ENCODE measurements around the gene PLP1. TPM values are rescaled to one million over a fixed set of nuclear protein-coding genes. Genes with fewer than 3 reads are reported as not detected.
A peak's percentile ranks its signal among the peaks of the same experiment; 100 is the strongest.

PLP1 gene
- total and polyA plus RNA-seq, 2 donors (not counting 3 experiments of a cell fraction or from before 2014, with no cell fraction given): not detected

- no peaks in the 10 kb centered on the region for H3K79me2 ChIP-seq (ENCODE audit: control insufficient read depth, insufficient read depth, low read length)
- H3K27ac ChIP-seq (ENCODE audit: insufficient read depth, low read depth, low read length): no peak overlapping the region
- no peak overlapping the region for H3K9ac ChIP-seq (replicated peaks; ENCODE audit: extremely low read depth, insufficient read depth, low read length)
- FAIRE-seq (peak; percentile 44), DNase-seq (ENCODE audit: low read depth, low spot score) (no peak)
- intact Hi-C loops (cut with micrococcal nuclease): no loop called here
- H3K4me3 ChIP-seq (replicated peaks in 1 of 3; ENCODE audit: insufficient read depth in 1 of 3, low read depth in 1 of 3, low read length in 3 of 3): peak overlapping the region in 2 of 3 experiments; percentile 42 to 46
- H3K4me2 ChIP-seq (ENCODE audit: insufficient read depth, low read length): peak overlapping the region; percentile 67
- H2AFZ ChIP-seq (ENCODE audit: low read depth, low read length): peak overlapping the region; percentile 87
- ChIA-PET CTCF (interaction anchor here (0.7 to 1.3 kb wide), 5 partner anchors 10 to 282 kb away, joined by 3 to 10 read pairs (median 4); no protein-coding TSS in a partner anchor), POLR2A (no interaction called here)
- no TSS peak for BruUV-seq (replicated peaks)
- H3K4me1 ChIP-seq (ENCODE audit: control insufficient read depth, extremely low read depth, insufficient read depth, low read length): no peaks in the 10 kb centered on the region
- dilution Hi-C loops (cut with MboI; ENCODE audit: extremely low pct_ligation_motif_present, low sequenced_read_pairs): no loop called here
- H4K20me1 ChIP-seq (replicated peaks; ENCODE audit: control insufficient read depth, extremely low read depth, insufficient read depth, low read length): no peaks in the 10 kb centered on the region
- TF ChIP-seq POLR2A (IDR thresholded peaks at IDR 0.05; ENCODE audit: low read depth, low read length): no peak
- no peak for TF ChIP-seq FOS (IDR thresholded peaks at IDR 0.05; ENCODE audit: borderline replicate concordance, insufficient read depth, low read length)
- no peak for TF ChIP-seq CTCF (IDR thresholded peaks at IDR 0.05; ENCODE audit: extremely low read depth in 1 of 2, insufficient read depth in 1 of 2, low read depth in 1 of 2, low read length in 2 of 2)
- TF ChIP-seq EZH2 (IDR thresholded peaks at IDR 0.05; ENCODE audit: borderline replicate concordance, low read depth, low read length, severe bottlenecking): no peak
- TF ChIP-seq MAX (IDR thresholded peaks at IDR 0.05; ENCODE audit: insufficient read depth, insufficient read length): no peak
- no peak for TF ChIP-seq POLR2AphosphoS5 (IDR thresholded peaks at IDR 0.05; ENCODE audit: insufficient read depth, low read depth, low read length)
- TF ChIP-seq MYC (IDR thresholded peaks at IDR 0.05; ENCODE audit: low read depth, low read length): no peak
- H3K9me1 ChIP-seq (replicated peaks; ENCODE audit: control insufficient read depth, extremely low read depth, insufficient read depth, low read length): no peaks in the 10 kb centered on the region
- H3K27me3 ChIP-seq (ENCODE audit: control insufficient read depth in 2 of 2, insufficient read depth in 2 of 2, low read length in 2 of 2): no peaks in the 10 kb centered on the region
- no peaks in the 10 kb centered on the region for H3K9me3 ChIP-seq (replicated peaks; ENCODE audit: control insufficient read depth, insufficient read depth, low read length)
- no peaks in the 10 kb centered on the region for H3K36me3 ChIP-seq (ENCODE audit: control insufficient read depth in 2 of 2, extremely low read depth in 1 of 2, insufficient read depth in 2 of 2, low read length in 2 of 2)
Measured at GRCh38 chrX:103831342-103831802, 54.7 kb downstream of the PLP1 start.

Data from endothelial cell of umbilical vein (primary cell).